GM21367 (cell line): ENCODE data around the gene MRPL46.
"Not testable (repeated sequence)": the region's sequence is repeated elsewhere in the genome, so short reads cannot be mapped to it uniquely, and the experiment has no call there.

ENCODE experiments used
- ATAC-seq: cut with Tn5 transposase; IDR thresholded peaks from one replicate; pipeline ENCODE4 v1.9.1; 2021; ENCODE audit not compliant: unreplicated experiment

Gene MRPL46

DNA sequence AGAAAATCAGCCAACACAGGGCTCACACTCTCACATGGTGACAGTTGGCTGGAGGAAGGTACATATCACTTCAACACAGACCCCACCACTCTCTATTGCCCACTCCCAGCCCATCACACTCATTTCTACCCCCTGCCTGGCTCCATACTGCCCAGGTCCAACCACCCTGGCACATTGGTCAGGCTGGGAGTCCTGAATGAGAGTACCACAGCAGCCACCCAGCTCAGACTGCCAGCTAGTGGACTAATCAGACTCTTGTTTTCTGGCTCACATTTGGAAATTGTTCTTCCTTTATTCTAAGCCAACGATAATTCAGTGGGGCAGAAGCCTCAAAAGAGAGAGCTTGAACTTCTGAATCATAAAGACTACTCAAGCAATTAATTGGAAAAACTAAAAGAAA, 20.0 kb downstream of the MRPL46 start:
- ATAC-seq = no peak

GRCh38 chr15:88441076-88441730, 26.0 kb downstream of the MRPL46 start:
- ATAC-seq = no peak

DNA sequence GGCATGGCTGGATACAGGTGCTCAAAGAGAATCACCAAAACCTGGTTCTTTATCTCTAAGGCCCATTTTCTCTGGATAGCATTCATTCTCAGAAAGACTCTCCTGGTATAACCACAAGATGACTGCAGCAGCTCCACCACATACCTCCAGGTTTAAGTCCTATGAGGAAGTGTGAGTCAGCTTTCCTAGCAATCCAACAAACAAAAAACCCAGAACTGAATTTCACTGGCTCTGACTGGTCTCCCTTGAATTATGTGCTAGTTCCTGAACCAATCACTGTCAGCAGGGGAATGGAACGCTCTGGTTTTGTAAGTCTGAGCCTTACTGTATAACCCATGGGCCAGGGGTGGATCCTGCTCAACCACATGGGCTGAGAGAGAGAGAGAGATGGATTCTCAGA, 27.2 kb downstream of the MRPL46 start:
- no peak for ATAC-seq

DNA sequence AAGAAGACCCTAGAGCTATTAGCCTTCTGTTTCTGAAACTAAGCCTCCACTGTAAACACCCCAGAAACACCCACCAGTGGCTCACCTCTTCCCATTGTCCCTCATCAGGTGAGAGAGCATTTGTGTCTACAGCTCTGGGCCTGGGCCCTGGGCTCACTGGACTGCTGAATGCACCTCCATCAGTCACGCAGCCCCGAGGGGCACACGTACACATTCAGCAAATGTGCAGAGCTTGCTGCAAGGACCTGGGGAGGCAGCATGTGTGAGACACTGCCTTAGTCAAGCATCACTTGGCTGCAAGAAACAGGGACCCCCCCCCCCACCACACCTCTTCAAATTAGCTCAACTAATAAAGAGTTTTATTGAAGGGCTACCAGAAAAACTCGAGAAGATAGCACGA, 29.0 kb downstream of the MRPL46 start:
- no peak for ATAC-seq

- not testable (repeated sequence) for ATAC-seq
Observed at GRCh38 chr15:88434106-88434505, 33.1 kb downstream of the MRPL46 start.

GRCh38 chr15:88433046-88433685, 34.0 kb downstream of the MRPL46 start:
- no peak for ATAC-seq

DNA sequence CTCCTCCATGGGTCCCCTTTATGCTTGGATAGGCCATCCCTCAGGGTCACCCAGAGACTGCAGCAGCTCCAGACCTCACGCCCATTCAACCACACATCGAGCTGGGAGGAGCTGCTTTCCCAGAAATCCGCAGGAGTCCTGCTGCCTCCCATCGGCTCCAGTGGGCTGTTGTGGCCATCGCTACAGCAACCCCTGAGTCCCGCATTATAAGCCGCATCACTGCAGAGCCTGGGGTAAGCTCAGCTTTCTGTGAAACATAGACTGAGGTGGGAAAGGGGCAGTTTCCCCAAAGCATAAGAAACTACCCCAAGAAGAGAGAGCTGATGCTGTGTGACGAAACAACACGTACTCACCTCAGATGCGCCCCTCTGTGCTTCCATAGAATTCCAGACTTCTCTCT, 35.7 kb downstream of the MRPL46 start:
- no peak for ATAC-seq

DNA sequence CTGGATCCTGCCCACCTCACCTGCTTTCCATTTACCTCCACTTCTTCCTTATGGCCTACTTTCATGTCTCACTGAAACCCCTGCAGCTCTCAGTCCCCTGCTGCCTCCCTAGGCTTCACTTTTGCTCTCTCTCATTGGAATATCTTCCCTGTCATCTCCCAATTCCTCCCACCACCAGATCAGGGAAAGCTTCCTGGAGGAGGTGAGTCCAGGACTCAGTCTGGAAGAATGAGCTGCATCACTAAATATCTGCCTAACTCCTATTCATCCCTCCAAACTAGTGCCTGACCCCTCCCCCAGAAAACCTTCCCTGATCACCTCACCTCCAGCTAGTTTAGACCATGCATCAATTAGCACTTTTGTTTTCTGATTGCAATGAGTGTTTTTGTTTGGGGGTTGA, 37.1 kb downstream of the MRPL46 start:
- no peak for ATAC-seq

GRCh38 chr15:88428805-88429605, 38.2 kb downstream of the MRPL46 start:
- ATAC-seq = no peak

- no peak for ATAC-seq
Observed at GRCh38 chr15:88428053-88428452, 39.1 kb downstream of the MRPL46 start.

- no peak for ATAC-seq
Observed at GRCh38 chr15:88426304-88426703, 40.9 kb downstream of the MRPL46 start.

DNA sequence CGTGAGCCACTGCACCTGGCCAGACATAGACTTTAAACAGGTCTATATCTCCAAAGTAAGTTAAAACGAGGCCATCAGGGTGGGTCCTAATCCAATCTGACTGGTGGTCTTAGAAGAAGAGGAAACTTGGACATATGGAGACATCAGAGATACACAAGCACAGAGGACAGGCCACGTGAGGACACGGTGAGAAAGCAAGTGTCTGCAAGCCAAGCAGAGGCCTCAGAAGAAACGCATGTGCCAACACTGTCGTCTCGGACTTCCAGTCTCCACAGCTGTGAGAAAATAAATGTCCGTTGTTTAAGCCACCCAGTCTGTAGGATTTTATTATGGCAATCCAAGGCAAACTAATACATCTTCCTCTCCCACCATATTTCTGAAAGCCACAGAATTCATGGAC, 43.9 kb downstream of the MRPL46 start:
- no peak for ATAC-seq

DNA sequence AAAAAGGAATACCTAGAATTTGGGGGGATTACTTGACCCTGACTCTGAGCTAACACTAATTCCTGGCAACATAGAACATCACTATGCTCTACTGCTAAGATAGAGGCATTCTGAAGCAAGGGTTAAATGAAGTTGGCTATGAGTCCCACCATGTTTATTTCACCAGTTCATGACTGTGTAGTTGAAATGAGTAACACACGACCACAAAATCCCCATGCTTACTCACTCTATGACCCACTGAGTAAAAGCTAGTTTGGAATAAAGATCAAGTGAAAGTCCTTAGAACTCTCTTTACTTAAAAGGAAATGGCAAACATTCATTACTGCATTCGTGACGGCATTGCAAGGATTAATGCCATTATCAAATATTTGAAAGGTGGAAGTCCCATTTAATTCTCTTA, 47.4 kb downstream of the MRPL46 start:
- no peak for ATAC-seq
